HG02642 (cell line): ENCODE data around the gene RAB38.
A peak's percentile ranks its signal among the peaks of the same experiment; 100 is the strongest.

ENCODE experiments used
- ATAC-seq: cut with Tn5 transposase; IDR thresholded peaks from one replicate; pipeline ENCODE4 v1.9.1; 2021; ENCODE audit warnings: mild to moderate bottlenecking; ENCODE audit not compliant: unreplicated experiment, poor library complexity

The RAB38 gene

DNA sequence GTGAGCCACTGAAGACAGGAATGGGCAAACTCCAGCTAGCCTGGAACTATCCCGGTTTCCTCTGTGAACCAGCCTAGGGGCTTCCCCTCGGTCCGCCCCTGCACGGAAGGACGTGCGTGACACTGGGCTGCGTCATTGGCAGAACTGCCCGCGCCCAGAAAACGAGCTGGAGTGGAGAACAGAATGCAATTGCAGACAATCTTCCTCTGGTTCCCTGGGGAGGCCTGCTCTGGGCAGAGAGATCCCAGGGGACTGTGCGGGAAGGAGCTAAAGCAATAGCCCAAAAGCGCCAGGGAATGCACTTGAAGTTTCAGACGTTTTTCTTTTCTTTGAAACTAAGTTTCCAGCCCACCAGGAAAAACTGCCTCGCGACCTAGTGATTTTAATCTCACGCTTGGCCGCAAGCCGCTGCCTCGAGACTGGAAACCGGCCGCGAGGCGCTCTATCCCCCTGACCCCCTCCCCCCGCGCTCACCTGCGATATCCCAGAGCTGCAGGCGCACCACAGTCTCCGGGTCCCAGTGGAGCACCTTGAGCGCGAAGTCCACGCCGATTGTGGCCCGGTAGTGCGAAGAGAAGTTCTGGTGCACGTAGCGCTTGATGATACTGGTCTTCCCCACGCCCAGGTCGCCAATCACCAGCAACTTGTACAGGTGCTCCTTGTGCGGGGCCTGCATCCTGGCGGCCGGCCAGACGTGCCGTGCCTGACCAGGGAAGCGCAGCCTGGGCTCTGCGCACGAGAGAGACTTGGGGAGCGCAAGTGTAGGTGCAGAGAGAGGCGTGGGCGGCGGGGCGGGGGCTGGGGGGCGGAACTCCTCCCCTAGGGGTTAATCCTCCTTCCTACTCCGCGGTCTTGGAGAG, at the start of gene RAB38:
Gene RAB38 (minus strand): TSS at position 735 of the 860 bp plus-strand sequence. CDS start 59 bp downstream, at position 676.
- ATAC-seq: peak; percentile 53

GRCh38 chr11:88213406-88213805, 38.2 kb upstream of the RAB38 start:
- no peak for ATAC-seq

DNA sequence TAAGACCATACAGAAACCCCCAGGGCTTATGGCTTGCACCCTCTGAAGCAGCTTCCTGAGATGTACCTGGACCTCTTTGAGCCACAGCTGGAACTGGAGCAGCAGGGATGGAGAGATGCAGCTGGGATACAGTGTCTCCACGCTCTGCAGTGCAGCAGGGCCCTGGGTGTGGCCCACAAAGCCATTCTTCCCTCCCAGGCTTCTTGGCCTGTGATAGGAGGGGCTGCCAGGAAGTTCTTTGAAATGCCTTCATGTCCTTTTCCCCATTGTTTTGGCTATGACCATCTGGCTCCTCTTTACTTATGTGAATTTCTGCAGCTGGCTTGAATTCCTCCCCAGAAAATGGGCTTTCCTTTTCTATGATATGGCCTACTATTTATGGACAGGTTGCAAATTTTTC, 37.1 kb upstream of the RAB38 start:
- ATAC-seq: no peak

GRCh38 chr11:88208745-88209144, 33.5 kb upstream of the RAB38 start:
- ATAC-seq: no peak

DNA sequence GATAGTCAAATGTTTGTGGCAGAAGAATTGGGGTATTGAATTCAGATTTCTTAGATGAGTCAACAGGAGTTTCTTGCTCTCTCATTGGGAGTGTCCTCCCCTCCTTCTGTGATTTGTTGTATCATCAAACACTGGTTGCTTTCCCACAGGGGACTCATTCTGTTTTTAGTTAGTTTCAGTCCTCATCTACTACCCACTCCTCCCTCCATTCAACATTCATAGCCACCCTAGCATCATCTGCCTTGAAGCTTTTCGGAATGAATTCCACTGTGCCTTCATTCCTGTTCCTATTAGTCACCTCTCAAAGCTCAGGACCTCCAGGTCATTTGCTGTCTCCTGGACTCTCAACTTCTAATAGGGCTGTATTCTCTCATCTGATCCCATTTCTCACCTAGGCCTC, 31.5 kb upstream of the RAB38 start:
- ATAC-seq: peak; percentile 44

DNA sequence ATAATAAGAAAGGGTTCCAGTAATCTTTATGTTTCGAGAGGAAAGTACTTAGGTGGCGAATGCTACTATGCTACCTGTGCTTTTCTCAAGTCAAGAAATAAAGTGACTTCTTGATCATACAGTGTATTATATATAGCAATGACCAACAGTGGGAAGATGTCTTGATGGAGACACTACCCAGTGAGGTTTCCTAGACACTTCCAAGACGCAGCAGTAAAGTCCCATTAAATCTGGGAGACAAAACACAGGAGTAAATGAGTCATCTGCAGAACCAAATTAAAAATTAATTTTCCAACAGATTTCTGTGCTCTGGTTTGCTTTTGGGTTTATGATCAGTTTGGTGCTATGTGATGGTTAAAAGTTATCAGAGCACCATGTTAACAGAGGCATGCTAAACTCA, 29.1 kb upstream of the RAB38 start:
- ATAC-seq: no peak

- no peak for ATAC-seq
These were observed 28.4 kb upstream of the RAB38 start for GRCh38 chr11:88203604-88204003.

- no peak for ATAC-seq
These were observed 27.3 kb upstream of the RAB38 start for GRCh38 chr11:88202498-88202897.

DNA sequence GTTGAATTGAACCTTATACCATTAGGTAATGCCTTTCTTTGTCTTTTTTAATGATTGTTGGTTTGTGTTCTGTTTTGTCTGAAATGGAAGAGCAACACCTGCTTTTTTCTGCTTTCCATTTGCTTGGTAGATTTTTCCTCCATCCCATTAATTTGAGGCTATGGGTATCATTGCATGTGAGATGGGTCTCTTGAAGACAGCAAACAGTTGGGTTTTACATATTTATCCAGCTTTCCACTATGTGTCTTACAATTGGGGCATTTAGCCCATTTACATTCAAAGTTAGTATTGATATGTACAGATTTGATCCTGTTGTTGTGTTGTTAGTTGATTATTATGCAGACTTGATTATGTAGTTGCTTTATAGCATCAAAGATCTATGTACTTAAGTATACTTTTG, 21.1 kb upstream of the RAB38 start:
- no peak for ATAC-seq

DNA sequence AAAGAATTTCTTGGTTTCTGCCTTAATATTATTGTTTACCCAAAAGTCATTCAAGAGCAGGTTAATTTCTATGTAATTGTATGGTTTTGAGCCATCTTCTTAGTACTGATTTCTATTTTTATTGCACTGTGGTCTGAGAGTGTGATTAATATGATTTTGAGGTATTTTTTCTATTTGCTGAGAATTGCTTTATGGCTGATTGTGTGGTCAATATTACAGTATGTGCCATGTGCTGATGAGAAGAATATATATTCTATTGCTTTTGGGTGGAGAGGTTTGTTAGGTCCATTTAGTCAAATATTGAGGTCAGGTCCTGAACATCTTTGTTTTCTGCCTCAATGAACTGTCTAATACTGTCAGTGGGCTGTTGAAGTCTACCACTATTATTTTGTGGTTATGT, 20.7 kb upstream of the RAB38 start:
- no peak for ATAC-seq

- peak; percentile 77 for ATAC-seq
These were observed 19.7 kb upstream of the RAB38 start for GRCh38 chr11:88194990-88195389.

DNA sequence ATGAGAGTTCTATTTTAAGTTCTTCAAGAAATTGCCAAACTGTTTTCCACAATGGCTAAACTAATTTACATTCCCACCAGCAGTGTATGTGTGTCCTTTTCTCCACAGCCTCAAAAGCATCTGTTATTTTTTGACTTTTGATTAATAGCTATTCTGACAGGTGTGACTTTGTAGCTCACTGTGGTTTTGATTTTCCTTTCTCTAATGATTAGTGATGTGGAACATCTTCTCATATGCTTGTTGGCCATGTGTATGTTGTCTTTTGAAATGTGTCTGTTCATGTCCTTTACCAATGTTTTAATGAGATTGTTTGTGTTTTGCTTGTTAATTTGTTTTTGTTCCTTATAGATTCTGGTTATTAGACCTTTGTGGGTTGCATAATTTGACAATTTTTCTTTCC, 18.0 kb upstream of the RAB38 start:
- no peak for ATAC-seq

- no peak for ATAC-seq
These were observed 13.7 kb upstream of the RAB38 start for GRCh38 chr11:88188932-88189253.

DNA sequence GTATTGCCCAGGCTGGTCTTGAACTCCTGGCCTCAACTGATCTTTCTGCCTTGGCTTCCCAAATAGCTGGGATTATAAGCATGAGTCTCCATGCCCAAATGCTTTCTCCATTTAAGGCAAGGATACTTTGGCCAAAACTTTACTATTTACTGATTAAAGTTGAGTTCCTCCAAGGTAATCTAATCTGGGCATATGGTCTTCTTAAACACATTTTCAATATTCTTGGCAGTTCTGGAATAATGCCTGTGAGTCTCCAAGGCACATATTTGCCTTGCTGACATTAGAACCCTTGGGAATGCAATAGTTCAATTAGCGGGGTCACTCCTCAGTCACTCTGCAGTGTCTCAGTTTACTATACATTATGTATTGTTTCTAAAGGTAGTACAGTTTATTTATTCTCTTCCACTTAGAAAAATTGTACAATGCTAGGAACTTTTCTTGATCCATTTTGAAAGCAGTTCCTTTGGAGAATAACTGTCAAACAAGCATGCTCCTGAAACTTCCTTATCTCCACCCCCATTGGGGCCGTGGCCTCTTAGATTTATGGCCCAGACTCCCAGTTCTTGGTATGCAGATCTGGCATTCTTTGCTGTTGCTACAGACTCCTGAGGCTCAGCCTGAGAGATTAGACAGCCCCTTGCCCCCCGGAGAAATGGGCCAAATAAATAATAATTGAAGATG, 13.1 kb upstream of the RAB38 start:
- ATAC-seq: no peak

DNA sequence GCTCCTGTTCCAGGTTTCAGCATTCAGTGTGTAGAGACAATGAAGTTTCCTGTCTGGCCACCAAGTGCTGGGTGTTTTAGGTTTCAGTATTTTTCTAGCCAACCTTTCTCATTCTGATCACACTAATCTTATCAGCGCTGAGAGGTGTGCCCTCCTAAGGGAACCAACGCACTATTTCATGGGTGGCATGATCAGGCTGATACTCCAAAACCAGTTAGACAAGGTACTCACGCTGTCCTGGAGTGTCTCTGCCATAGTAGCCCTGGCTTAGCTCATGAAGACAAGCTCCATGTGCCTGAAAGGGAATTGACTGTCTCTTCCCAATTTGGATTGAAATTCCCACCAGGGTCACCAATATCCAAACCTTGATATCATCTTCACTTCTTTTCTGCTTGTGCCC, 8.0 kb upstream of the RAB38 start:
- ATAC-seq: no peak

- ATAC-seq: no peak
These were observed 6.5 kb upstream of the RAB38 start for GRCh38 chr11:88181776-88182175.

GRCh38 chr11:88179971-88180629, 4.9 kb upstream of the RAB38 start:
- ATAC-seq: no peak

GRCh38 chr11:88179141-88179540, 3.9 kb upstream of the RAB38 start:
- ATAC-seq: peak; percentile 51

GRCh38 chr11:88178191-88178590, 2.9 kb upstream of the RAB38 start:
- ATAC-seq: no peak

GRCh38 chr11:88175569-88176075, 379 bp upstream of the RAB38 start:
- ATAC-seq: peak; percentile 33

DNA sequence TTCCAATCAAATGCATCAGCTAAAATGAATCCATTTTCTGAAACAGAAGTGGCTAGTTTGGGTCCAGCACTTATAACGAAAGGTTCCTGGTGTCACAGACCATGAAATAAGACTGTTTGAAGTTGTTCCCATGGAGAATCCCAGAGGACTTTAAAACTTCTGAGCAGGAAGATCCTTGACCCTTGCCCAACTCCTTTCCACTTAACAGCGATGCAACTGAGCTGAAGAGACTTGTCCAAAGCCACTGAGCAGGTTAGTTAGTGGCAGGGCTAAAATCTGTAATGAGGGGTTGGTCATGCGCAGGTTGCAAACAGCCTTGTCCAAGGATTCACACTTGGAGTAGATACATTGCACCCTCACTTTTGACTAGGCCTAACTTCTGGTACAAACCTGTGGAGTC, 1.3 kb downstream of the RAB38 start:
- no peak for ATAC-seq
